ENCODE results near the gene VPS33B.

Gene VPS33B

GRCh38 chr15:91040856-91041255 is 18.5 kb upstream of the VPS33B start:
- DNase-seq: no peak
- H3K4me3 Mint-ChIP-seq: no peak overlapping the region
- H3K27me3 Mint-ChIP-seq (ENCODE audit: low read depth, poor library complexity): peaks cover 40% of the 10 kb centered on the region
- H3K9me3 Mint-ChIP-seq: no peaks in the 10 kb centered on the region
- H3K4me1 Mint-ChIP-seq: no peaks in the 10 kb centered on the region
- no peak overlapping the region for H3K27ac Mint-ChIP-seq
- H3K36me3 Mint-ChIP-seq (ENCODE audit: low read depth): no peaks in the 10 kb centered on the region
- no peak for TF ChIP-seq CTCF (IDR thresholded peaks at IDR 0.05)

- no peak for TF ChIP-seq CTCF (IDR thresholded peaks at IDR 0.05)
- Mint-ChIP-seq H3K4me3 (no peak overlapping the region), H3K4me1 (no peaks in the 10 kb centered on the region)
Observed at GRCh38 chr15:91039996-91040395, 17.6 kb upstream of the VPS33B start.

DNA sequence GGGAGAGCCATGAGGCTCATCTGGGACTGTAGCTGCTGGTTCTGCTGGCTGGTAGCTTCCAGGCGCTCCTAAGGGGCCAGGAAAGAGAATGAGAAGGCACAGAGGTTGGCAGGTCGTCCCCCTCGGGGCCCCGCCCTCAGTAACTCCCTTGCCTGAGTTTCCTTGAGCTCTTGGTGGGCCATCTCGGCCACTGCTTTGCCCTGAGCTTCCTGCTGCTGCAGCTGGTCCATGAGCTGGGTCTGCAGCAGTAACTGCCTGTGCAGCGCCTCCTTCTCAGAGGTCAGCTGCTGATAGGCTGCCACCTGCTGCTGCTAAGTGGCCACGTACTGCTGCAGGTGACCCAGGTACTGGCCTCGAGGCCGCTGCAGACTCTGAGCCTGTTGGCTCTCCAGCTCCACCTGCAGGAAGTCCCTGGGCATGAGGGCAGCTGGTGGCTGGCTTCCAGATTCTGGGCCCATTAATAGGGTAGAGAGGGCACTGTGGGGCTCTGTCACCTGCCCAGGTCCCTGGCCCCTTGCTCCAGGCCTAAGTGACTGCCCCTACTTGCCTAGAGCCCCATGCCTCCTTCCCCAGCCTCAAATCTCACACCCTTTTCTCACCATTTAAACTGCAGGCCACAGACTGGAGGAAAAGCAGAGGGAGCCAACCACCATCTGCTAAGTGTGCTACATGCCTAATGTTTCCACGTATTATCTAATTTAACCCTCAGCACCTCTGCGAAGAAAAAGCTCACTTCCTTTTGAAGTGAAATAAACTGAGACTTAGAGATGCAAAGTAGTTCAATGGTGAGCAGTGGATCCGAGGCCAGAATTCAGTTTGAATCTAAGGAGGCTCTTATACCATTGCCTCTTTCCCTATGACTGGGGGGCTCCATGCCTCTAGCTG is 10.8 kb upstream of the VPS33B start:
- Mint-ChIP-seq H3K4me1 (peaks cover 4% of the 10 kb centered on the region), H3K27ac (no peak overlapping the region), H3K27me3 (ENCODE audit: low read depth, poor library complexity) (peaks cover 63% of the 10 kb centered on the region), H3K9me3 (no peaks in the 10 kb centered on the region), H3K4me3 (no peak overlapping the region), H3K36me3 (ENCODE audit: low read depth) (no peaks in the 10 kb centered on the region)
- peak; percentile 68 for TF ChIP-seq CTCF (IDR thresholded peaks at IDR 0.05)
- DNase-seq: peak; percentile 69

More at GRCh38 chr15:91039996-91040395, 17.6 kb upstream of the VPS33B start:
- Mint-ChIP-seq H3K27ac (no peak overlapping the region), H3K9me3 (no peaks in the 10 kb centered on the region), H3K36me3 (ENCODE audit: low read depth) (no peaks in the 10 kb centered on the region), H3K27me3 (ENCODE audit: low read depth, poor library complexity) (peaks cover 45% of the 10 kb centered on the region)
- DNase-seq: no peak

GRCh38 chr15:91031796-91032195 is 9.4 kb upstream of the VPS33B start:
- DNase-seq: no peak
- no peaks in the 10 kb centered on the region for H3K9me3 Mint-ChIP-seq
- H3K27me3 Mint-ChIP-seq (ENCODE audit: low read depth, poor library complexity): peaks cover 57% of the 10 kb centered on the region
- H3K36me3 Mint-ChIP-seq (ENCODE audit: low read depth): no peaks in the 10 kb centered on the region
- peaks cover 4% of the 10 kb centered on the region for H3K4me1 Mint-ChIP-seq
- no peak overlapping the region for H3K27ac Mint-ChIP-seq
- no peak for TF ChIP-seq CTCF (IDR thresholded peaks at IDR 0.05)
- no peak overlapping the region for H3K4me3 Mint-ChIP-seq

GRCh38 chr15:91027677-91028076 is 5.3 kb upstream of the VPS33B start:
- Mint-ChIP-seq H3K4me3 (no peak overlapping the region), H3K9me3 (no peaks in the 10 kb centered on the region), H3K27me3 (ENCODE audit: low read depth, poor library complexity) (peaks cover 44% of the 10 kb centered on the region), H3K36me3 (ENCODE audit: low read depth) (no peaks in the 10 kb centered on the region), H3K4me1 (peaks cover 6% of the 10 kb centered on the region), H3K27ac (no peak overlapping the region)
- TF ChIP-seq CTCF (IDR thresholded peaks at IDR 0.05): no peak
- DNase-seq: no peak

DNA sequence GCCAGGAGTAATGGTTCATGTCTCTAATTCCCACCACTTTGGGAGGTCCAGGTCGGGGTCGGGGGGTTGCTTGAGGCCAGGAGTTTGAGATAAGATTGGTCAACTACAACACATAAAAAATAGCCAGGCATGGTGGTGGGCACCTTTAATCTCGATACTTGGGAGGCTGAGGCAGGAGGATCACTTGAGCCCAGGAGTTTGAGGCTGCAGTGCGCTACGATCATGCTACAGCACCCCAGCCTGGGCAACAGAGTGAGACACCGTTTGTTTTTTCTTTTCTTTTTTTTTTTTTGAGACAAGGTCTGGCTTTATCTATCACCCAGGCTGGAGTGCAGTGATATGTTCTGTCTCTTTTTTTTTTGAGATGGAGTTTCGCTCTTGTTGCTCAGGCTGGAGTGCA is 1.3 kb upstream of the VPS33B start:
- no peak for TF ChIP-seq CTCF (IDR thresholded peaks at IDR 0.05)
- no peak overlapping the region for H3K27ac Mint-ChIP-seq
- peaks cover 21% of the 10 kb centered on the region for H3K27me3 Mint-ChIP-seq (ENCODE audit: low read depth, poor library complexity)
- peaks cover 4% of the 10 kb centered on the region for H3K36me3 Mint-ChIP-seq (ENCODE audit: low read depth)
- no peaks in the 10 kb centered on the region for H3K9me3 Mint-ChIP-seq
- peak overlapping the region; percentile 55 for H3K4me3 Mint-ChIP-seq
- peaks cover 36% of the 10 kb centered on the region for H3K4me1 Mint-ChIP-seq
- DNase-seq: no peak
